IMR-90 (cell line): Measurements from ENCODE around the gene RBKS. TPM values are rescaled to one million over a fixed set of nuclear protein-coding genes. Genes with fewer than 3 reads are reported as not detected.
A peak's percentile ranks its signal among the peaks of the same experiment; 100 is the strongest.

ENCODE experiments used
- ATAC-seq: fragments of 200-7000 bp; cut with Tn5 transposase; 2 replicates; pipeline ENCODE4 v1.9.1; 2020; ENCODE audit warnings: low read depth, mild to moderate bottlenecking, moderate library complexity
- BruUV-seq: library from RNA; stranded (reverse); fragments of 400-500 nt; replicated peaks from 2 replicates; lab custom pipeline; 2021; lab: Mats Ljungman, UMichigan
- CTCF ChIA-PET: fragments of 300-600 bp; formaldehyde crosslinking; extraction: SDS; loops from one replicate; lab custom pipeline; 2021; ENCODE audit warnings: antibody characterized with exemption; lab: Yijun Ruan, JAX
- POLR2A ChIA-PET: fragments of 300-600 bp; sonication (Branson Sonifier 250); formaldehyde crosslinking; loops from one replicate; lab custom pipeline; 2022; ENCODE audit warnings: antibody characterized with exemption; ENCODE audit not compliant: unreplicated experiment; lab: Charles Lee
- DNase-seq: peaks from one replicate; pipeline ENCODE4 v3.0.0; 2013
- H2AFZ ChIP-seq: replicated peaks from 2 replicates; pipeline ENCODE3; 2013; ENCODE audit warnings: low read length, mild to moderate bottlenecking; ENCODE audit not compliant: poor library complexity
- H2AK5ac ChIP-seq: 2 replicates; pipeline ENCODE4 v1.6.1; 2013; ENCODE audit warnings: low read depth, low read length, inconsistent platforms
- H2AK9ac ChIP-seq: replicated peaks from 2 replicates; pipeline ENCODE3; 2013; ENCODE audit warnings: mild to moderate bottlenecking, low read depth, low read length, moderate library complexity; ENCODE audit not compliant: poor library complexity
- H2BK120ac ChIP-seq: 2 replicates; pipeline ENCODE4 v1.6.1; 2013; ENCODE audit warnings: low read depth, low read length, inconsistent platforms
- H2BK15ac ChIP-seq: 3 replicates; pipeline ENCODE4 v1.6.1; 2013; ENCODE audit warnings: low read depth, low read length, inconsistent platforms
- H2BK20ac ChIP-seq: 2 replicates; pipeline ENCODE4 v1.6.1; 2013; ENCODE audit warnings: low read depth, mild to moderate bottlenecking, inconsistent platforms, low read length, moderate library complexity
- H2BK5ac ChIP-seq: 2 replicates; pipeline ENCODE4 v1.6.1; 2013; ENCODE audit warnings: mild to moderate bottlenecking, low read depth, low read length, inconsistent platforms; ENCODE audit not compliant: poor library complexity, severe bottlenecking
- H3K14ac ChIP-seq: replicated peaks from 2 replicates; pipeline ENCODE4 v1.6.1; 2013; ENCODE audit warnings: low read depth, low read length, inconsistent platforms
- H3K18ac ChIP-seq: 2 replicates; pipeline ENCODE4 v1.6.1; 2013; ENCODE audit warnings: low read depth, low read length, control low read depth
- H3K23ac ChIP-seq: 2 replicates; pipeline ENCODE4 v1.6.1; 2013; ENCODE audit warnings: low read depth, low read length, inconsistent platforms
- H3K27ac ChIP-seq: 2 replicates; pipeline ENCODE4 v1.5.1; 2013; ENCODE audit warnings: mild to moderate bottlenecking, control low read depth, low read length; ENCODE audit not compliant: insufficient read depth
- H3K27me3 ChIP-seq: 2 replicates; pipeline ENCODE4 v1.6.1; 2013; ENCODE audit warnings: low read length; ENCODE audit not compliant: control insufficient read depth, insufficient read depth
- H3K36me3 ChIP-seq: 2 replicates; pipeline ENCODE4 v1.6.1; 2013; ENCODE audit warnings: low read length, mixed read lengths; ENCODE audit not compliant: control insufficient read depth, insufficient read depth
- H3K4ac ChIP-seq: 2 replicates; pipeline ENCODE4 v1.6.1; 2013; ENCODE audit warnings: low read depth, low read length, inconsistent platforms
- H3K4me1 ChIP-seq: 2 replicates; pipeline ENCODE4 v1.6.1; 2013; ENCODE audit warnings: low read length, mixed read lengths; ENCODE audit not compliant: control insufficient read depth, insufficient read depth
- H3K4me2 ChIP-seq: 2 replicates; pipeline ENCODE4 v1.6.1; 2013; ENCODE audit warnings: low read depth, mild to moderate bottlenecking, control low read depth, low read length, moderate library complexity
- H3K4me3 ChIP-seq: 2 replicates; pipeline ENCODE4 v1.5.1; 2013; ENCODE audit warnings: low read depth, mild to moderate bottlenecking, control low read depth, low read length, moderate library complexity; ENCODE audit not compliant: insufficient read depth
- H3K56ac ChIP-seq: 2 replicates; pipeline ENCODE4 v1.6.1; 2013; ENCODE audit warnings: low read length, inconsistent platforms; ENCODE audit not compliant: insufficient read depth; ENCODE audit errors: extremely low read depth
- H3K79me1 ChIP-seq, 2 experiments: 2 replicates each; pipeline ENCODE4 v1.6.1; 2013; ENCODE audit warnings: low read length in 2 of 2, inconsistent platforms in 1 of 2, low read depth in 1 of 2
- H3K9ac ChIP-seq: 2 replicates; pipeline ENCODE4 v1.6.1; 2013; ENCODE audit warnings: low read depth, low read length, control low read depth
- H3K9me1 ChIP-seq: 2 replicates; pipeline ENCODE4 v1.6.1; 2013; ENCODE audit warnings: low read length, inconsistent platforms; ENCODE audit not compliant: insufficient read depth
- H3K9me3 ChIP-seq: 2 replicates; pipeline ENCODE4 v1.6.1; 2013; ENCODE audit warnings: low read length; ENCODE audit not compliant: control insufficient read depth, insufficient read depth
- H4K20me1 ChIP-seq: 2 replicates; pipeline ENCODE4 v1.6.1; 2013; ENCODE audit warnings: low read length, inconsistent platforms; ENCODE audit not compliant: insufficient read depth
- H4K5ac ChIP-seq: 2 replicates; pipeline ENCODE4 v1.6.1; 2013; ENCODE audit warnings: mild to moderate bottlenecking, low read depth, low read length, control low read depth
- H4K8ac ChIP-seq, 2 experiments: 2 replicates each; pipeline ENCODE4 v1.6.1; 2013; ENCODE audit warnings: low read depth in 2 of 2, low read length in 2 of 2, control low read depth in 1 of 2, inconsistent platforms in 1 of 2
- H4K91ac ChIP-seq: 2 replicates; pipeline ENCODE4 v1.6.1; 2013; ENCODE audit warnings: low read depth, low read length, inconsistent platforms; ENCODE audit not compliant: insufficient read depth
- CEBPB ChIP-seq: IDR thresholded peaks from 2 replicates; pipeline ENCODE4 v1.6.1; 2012; ENCODE audit warnings: low read depth, low read length, improper control_type of control experiment
- CHD1 ChIP-seq: IDR thresholded peaks from 2 replicates; pipeline ENCODE4 v1.6.1; 2012; ENCODE audit warnings: low read depth, low read length, improper control_type of control experiment
- ELK1 ChIP-seq: fragments of 150-350 bp; IDR thresholded peaks from 2 replicates; pipeline ENCODE4 v1.6.1; 2016; ENCODE audit warnings: low read depth, mild to moderate bottlenecking, low read length, moderate library complexity, borderline replicate concordance
- MXI1 ChIP-seq: IDR thresholded peaks from 2 replicates; pipeline ENCODE4 v1.6.1; 2012; ENCODE audit warnings: low read depth, mild to moderate bottlenecking, low read length, moderate library complexity, borderline replicate concordance
- NFE2L2 ChIP-seq: fragments of 150-350 bp; IDR thresholded peaks from 2 replicates; pipeline ENCODE4 v1.6.1; 2016; ENCODE audit warnings: low read depth, mild to moderate bottlenecking, low read length
- POLR2A ChIP-seq: IDR thresholded peaks from 2 replicates; pipeline ENCODE4 v1.6.1; 2012; ENCODE audit warnings: mild to moderate bottlenecking, low read depth, low read length
- RAD21 ChIP-seq: IDR thresholded peaks from 2 replicates; pipeline ENCODE4 v1.6.1; 2012; ENCODE audit warnings: low read length, improper control_type of control experiment
- RFX5 ChIP-seq: IDR thresholded peaks from 2 replicates; pipeline ENCODE4 v1.8.0; 2012; ENCODE audit warnings: low read depth, mild to moderate bottlenecking, low read length, moderate library complexity
- SMC3 ChIP-seq: fragments of 150-350 bp; IDR thresholded peaks from 2 replicates; pipeline ENCODE4 v1.6.1; 2016; ENCODE audit warnings: low read depth, mild to moderate bottlenecking, antibody characterized with exemption, low read length, moderate library complexity
- WGBS, 2 experiments: methylation state at CpG; one replicate each; pipeline versions ENCODE4 v1.1.5 to v1.1.7; 2013; ENCODE audit warnings: missing lambda C conversion rate in 2 of 2; ENCODE audit not compliant: insufficient read length in 1 of 2; ENCODE audit errors: extremely low coverage in 2 of 2; 5-methylcytosine and 5-hydroxymethylcytosine counted together
- dilution Hi-C: fragments of 300-500 bp; cut with HindIII; formaldehyde crosslinking; loops from one replicate; pipeline ENCODE4 v1.14.3; 2018; ENCODE audit warnings: low sequenced_read_pairs; ENCODE audit not compliant: unreplicated experiment
- in situ Hi-C: fragments of 300-500 bp; cut with MboI; formaldehyde crosslinking; loops from 3 replicates; pipeline ENCODE4 v1.14.3; 2019; ENCODE audit warnings: low sequenced_read_pairs, inconsistent platforms, mixed read lengths
- intact Hi-C: fragments of 100-400 bp; cut with micrococcal nuclease; formaldehyde crosslinking; loops from 2 replicates; pipeline ENCODE4 v1.10.0; 2022
- polyA plus RNA-seq, 3 experiments: library from polyadenylated mRNA; depleted of rRNA; stranded (reverse); fragments of >200 nt; gene quantifications; 2 replicates each; pipeline ENCODE4 v1.2.3, GENCODE V29; 2012; ENCODE audit warnings: low replicate concordance in 1 of 3
- total RNA-seq: library from RNA; depleted of rRNA; stranded (reverse); fragments of >200 nt; gene quantifications from 2 replicates; pipeline ENCODE4 v1.2.3, GENCODE V29; 2012
- TF ChIP-seq, protein P1 (sequence below): fragments of 150-350 bp; IDR thresholded peaks from 2 replicates; pipeline ENCODE4 v1.6.1; 2017; ENCODE audit warnings: mild to moderate bottlenecking, antibody characterized with exemption, low read length, low read depth

The RBKS gene
- total and polyA plus RNA-seq, 2 of the 4 experiments (the other 2 are of a cell fraction), result 1.1 to 1.4 TPM

DNA sequence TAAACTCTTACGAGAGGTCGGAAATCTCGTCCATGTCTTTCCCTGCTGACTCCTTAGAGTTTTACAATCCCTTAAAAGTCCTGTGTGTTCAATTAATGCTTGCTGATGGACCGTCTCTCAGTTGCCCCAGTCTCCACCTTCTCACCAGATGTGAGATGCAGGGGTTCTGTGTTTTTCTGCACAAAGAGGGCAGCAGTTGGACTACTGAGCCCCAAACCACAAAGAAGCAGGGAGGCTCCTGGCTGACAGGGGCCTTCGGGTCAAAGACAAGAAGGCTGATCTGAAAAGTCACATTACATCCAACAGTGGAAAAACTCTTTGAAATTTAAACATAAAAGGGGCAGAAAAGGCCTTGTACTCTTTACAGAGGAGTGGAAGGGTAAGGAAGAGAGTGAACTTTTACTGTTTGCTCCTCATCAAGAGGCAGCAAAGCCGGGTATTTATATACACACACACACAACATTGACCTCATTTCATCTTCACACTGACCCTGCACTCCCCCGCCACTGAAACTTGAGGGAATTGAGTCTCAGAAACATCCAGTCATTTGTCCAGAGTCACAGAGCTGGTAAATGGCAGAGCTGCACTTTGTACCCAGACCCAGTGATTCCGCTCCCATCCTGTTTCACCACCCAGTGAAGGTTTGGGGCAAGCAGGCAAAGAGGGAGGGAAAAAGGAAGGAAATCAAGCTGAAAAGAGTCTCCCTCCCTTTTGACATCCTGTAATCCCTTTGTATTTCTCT, 94.9 kb downstream of the RBKS start:
- Histone ChIP-seq H2BK120ac (peak overlapping the region; percentile 100), H3K79me1 (peaks cover 14 to 57% of the 10 kb centered on the region in 2 experiments), H3K4me1 (peaks cover 46% of the 10 kb centered on the region), H3K23ac (peak overlapping the region; percentile 96), H3K27me3 (no peaks in the 10 kb centered on the region), H4K8ac (peak overlapping the region; percentile 87 to 90), H3K9me3 (no peaks in the 10 kb centered on the region), H4K5ac (peak overlapping the region; percentile 43), H2AK5ac (peak overlapping the region; percentile 99), H3K9me1 (peaks cover 36% of the 10 kb centered on the region), H3K4me2 (no peak overlapping the region), H3K56ac (peak overlapping the region; percentile 40; the same call in 1 of the 2 replicates), H3K4ac (peak overlapping the region; percentile 99), H4K91ac (peak overlapping the region; percentile 97), H3K36me3 (no peaks in the 10 kb centered on the region), H3K4me3 (no peak overlapping the region), H4K20me1 (no peaks in the 10 kb centered on the region), H3K27ac (peak overlapping the region; percentile 79), H3K9ac (no peak overlapping the region), H2BK5ac (peak overlapping the region; percentile 100), H3K14ac (peak overlapping the region; percentile 97), H2AK9ac (peak overlapping the region; percentile 60), H2BK20ac (peak overlapping the region; percentile 100), H2AFZ (peak overlapping the region; percentile 68), H3K18ac (peak overlapping the region; percentile 67), H2BK15ac (peak overlapping the region; percentile 99)
- ATAC-seq (no peak), DNase-seq (no peak)
- in situ Hi-C loops (no loop called here), dilution Hi-C loops (no loop called here), intact Hi-C loops (loop anchor here (5.0 kb wide), 1 partner anchor 92 kb away; no protein-coding TSS in a partner anchor)
- CTCF ChIA-PET, result interaction anchor here (0.6 kb wide), 1 partner anchor 21 kb away, joined by 3 read pairs; no protein-coding TSS in a partner anchor
- no peak for TF ChIP-seq ELK1
- TF ChIP-seq NFE2L2, result no peak
- no peak for TF ChIP-seq CEBPB
- TF ChIP-seq RAD21, result no peak
- no peak for TF ChIP-seq CHD1
- no peak for TF ChIP-seq RFX5
- TF ChIP-seq, protein P1, sequence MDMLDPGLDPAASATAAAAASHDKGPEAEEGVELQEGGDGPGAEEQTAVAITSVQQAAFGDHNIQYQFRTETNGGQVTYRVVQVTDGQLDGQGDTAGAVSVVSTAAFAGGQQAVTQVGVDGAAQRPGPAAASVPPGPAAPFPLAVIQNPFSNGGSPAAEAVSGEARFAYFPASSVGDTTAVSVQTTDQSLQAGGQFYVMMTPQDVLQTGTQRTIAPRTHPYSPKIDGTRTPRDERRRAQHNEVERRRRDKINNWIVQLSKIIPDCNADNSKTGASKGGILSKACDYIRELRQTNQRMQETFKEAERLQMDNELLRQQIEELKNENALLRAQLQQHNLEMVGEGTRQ, result no peak
- no peak for TF ChIP-seq MXI1
- TF ChIP-seq POLR2A, result no peak
- TF ChIP-seq SMC3, result no peak
- POLR2A ChIA-PET, result interaction anchor here (0.6 kb wide), 1 partner anchor 603 kb away, joined by 3 read pairs; no protein-coding TSS in a partner anchor
- WGBS, 2 experiments, result no CpG with 5 or more reads among the region's 8 CpGs
- no TSS peak for BruUV-seq
